SK-N-SH treated with all-trans-retinoic acid at 6 μM for 48 hours (cell line): Measurements from ENCODE around the gene DMAP1.

Experiments used
- CREB5 ChIP-seq: fragments of 250-450 bp; sonication (Bioruptor Pico); IDR thresholded peaks from 2 replicates; pipeline ENCODE4 v1.5.1; 2020; ENCODE audit warnings: low read depth, mild to moderate bottlenecking, moderate library complexity
- CSDC2 ChIP-seq: fragments of 250-450 bp; sonication (Bioruptor Pico); IDR thresholded peaks from 2 replicates; pipeline ENCODE4 v1.5.0; 2020; ENCODE audit warnings: mild to moderate bottlenecking, moderate library complexity
- CSRNP3 ChIP-seq: fragments of 250-450 bp; sonication (Bioruptor Pico); IDR thresholded peaks from 2 replicates; pipeline ENCODE4 v1.5.1; 2021; ENCODE audit warnings: mild to moderate bottlenecking, moderate library complexity
- PATZ1 ChIP-seq: fragments of 250-450 bp; sonication (Bioruptor Pico); IDR thresholded peaks from 2 replicates; pipeline ENCODE4 v1.8.0; 2020; ENCODE audit warnings: mild to moderate bottlenecking, moderate library complexity, borderline replicate concordance
- TSHZ2 ChIP-seq: fragments of 250-450 bp; sonication (Bioruptor Pico); IDR thresholded peaks from 2 replicates; pipeline ENCODE4 v1.5.0; 2020; ENCODE audit warnings: mild to moderate bottlenecking, moderate library complexity
- ZC3H10 ChIP-seq: fragments of 250-450 bp; sonication (Bioruptor Pico); IDR thresholded peaks from 2 replicates; pipeline ENCODE4 v1.5.1; 2021; ENCODE audit warnings: mild to moderate bottlenecking, moderate library complexity
- ZFP30 ChIP-seq: fragments of 450-650 bp; formaldehyde crosslinking; IDR thresholded peaks from 2 replicates; pipeline ENCODE4 v1.5.0; 2022; ENCODE audit warnings: mild to moderate bottlenecking, moderate library complexity

- TF ChIP-seq PATZ1 (CRISPR knock-in tag) = no peak
- no peak for TF ChIP-seq ZC3H10 (CRISPR knock-in tag)
- no peak for TF ChIP-seq TSHZ2
- no peak for TF ChIP-seq CSDC2 (CRISPR knock-in tag)
- no peak for TF ChIP-seq CREB5 (CRISPR knock-in tag)
- no peak for TF ChIP-seq CSRNP3 (CRISPR knock-in tag)
- TF ChIP-seq ZFP30 (CRISPR knock-in tag) = no peak
These were observed 50.5 kb downstream of the DMAP1 start for GRCh38 chr1:44263568-44264450.
